Mucosa of descending colon (tissue), 3 donors: ENCODE data around the gene ST13. TPM values are rescaled to one million over a fixed set of nuclear protein-coding genes. Genes with fewer than 3 reads are reported as not detected.
"Not testable (repeated sequence)": the region's sequence is repeated elsewhere in the genome, so short reads cannot be mapped to it uniquely, and the experiment has no call there.

Experiments
- ATAC-seq: fragments of 200-7000 bp; cut with Tn5 transposase; one replicate; pipeline ENCODE4 v1.9.1; 2020; ENCODE audit warnings: mild to moderate bottlenecking, moderate library complexity
- DNase-seq, 3 donors: peaks; one replicate each; pipeline ENCODE4 v3.0.0-alpha.2; 2020
- H3K36me3 ChIP-seq: fragments of 200-600 bp; one replicate; pipeline ENCODE4 v1.8.0; 2021; ENCODE audit warnings: low read depth, mild to moderate bottlenecking
- H3K4me1 ChIP-seq: fragments of 200-600 bp; one replicate; pipeline ENCODE4 v1.8.0; 2021; ENCODE audit warnings: low read depth, mild to moderate bottlenecking
- H3K4me3 ChIP-seq: fragments of 200-600 bp; one replicate; pipeline ENCODE4 v1.8.0; 2021; ENCODE audit warnings: mild to moderate bottlenecking
- H3K9me3 ChIP-seq: fragments of 200-600 bp; one replicate; pipeline ENCODE4 v1.8.0; 2021; ENCODE audit warnings: mild to moderate bottlenecking
- intact Hi-C, 2 donors: fragments of 100-400 bp; cut with DNase I in 1 of 2; cut with micrococcal nuclease in 1 of 2; formaldehyde crosslinking; loops; one replicate each; pipeline versions ENCODE4 v1.11.0 to v1.11.1; 2022; cut with DNase I, micrococcal nuclease
- total RNA-seq, 3 donors: library from RNA; stranded (reverse); fragmentation: NEBNext Ultra II Directional in 2 of 3; extraction: Animal tissue kit (Norgen Biotek cat#: 25700) in 2 of 3; gene quantifications; one replicate each; pipeline versions ENCODE4 v1.2.1 to v1.2.4, GENCODE V29; 2021 to 2023
- TF ChIP-seq, protein P1 (sequence below): fragments of 200-600 bp; IDR thresholded peaks from one replicate; pipeline ENCODE4 v1.8.0; 2022; ENCODE audit warnings: antibody characterized with exemption, mild to moderate bottlenecking
- donor health status: DM: no; HTN: no; CAD: no; lungs with moderate emphysema.
- donor health status: DM: no; HTN: no; CAD: no.
- donor health status: DM: no; HTN: yes; CAD: no.

The ST13 gene
- total RNA-seq, 3 donors from 2014 or later, result 151 to 278 (median 151) TPM

DNA sequence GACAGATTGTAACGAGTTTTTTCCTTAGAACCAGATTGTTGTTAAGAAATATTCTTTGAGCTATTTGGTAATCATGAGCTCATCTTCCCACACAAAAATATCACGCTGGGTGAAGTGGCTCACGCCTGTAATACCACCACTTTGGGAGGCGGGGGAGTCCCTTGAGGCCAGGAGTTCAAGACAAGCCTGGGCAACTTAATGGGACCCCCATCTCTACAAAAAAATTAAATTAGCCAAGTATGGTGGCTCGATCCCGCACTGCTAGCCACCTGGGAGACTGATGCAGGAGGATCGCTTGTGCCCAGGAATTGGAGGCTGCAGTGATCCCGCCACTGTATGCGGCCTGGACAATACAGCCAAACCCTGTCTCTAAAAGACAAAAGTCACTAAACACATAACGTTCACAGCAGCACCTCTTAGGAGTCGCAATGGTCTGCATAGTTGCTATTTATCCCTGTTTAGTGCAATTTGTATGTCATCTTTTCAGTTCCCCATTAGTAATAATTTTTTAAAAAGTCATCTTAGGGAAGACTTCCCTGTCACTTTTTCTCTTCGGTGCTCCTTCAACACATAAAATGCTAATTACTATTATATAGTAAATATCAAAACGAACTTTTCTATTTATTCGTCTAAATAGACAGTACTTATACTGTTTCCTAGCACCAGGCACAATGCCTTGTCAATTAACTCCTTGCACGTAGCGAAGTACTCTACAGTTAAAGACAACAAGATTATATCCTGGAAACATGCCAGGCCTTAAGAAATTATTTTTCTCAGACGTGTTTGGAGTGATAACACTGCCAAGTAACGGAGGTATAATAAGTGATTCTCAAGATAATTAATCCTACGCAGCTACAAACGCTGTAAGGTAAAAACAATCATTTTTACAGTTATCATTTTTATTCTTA lies 1.1 kb downstream of the ST13 start:
- Histone ChIP-seq H3K9me3 (no peaks in the 10 kb centered on the region), H3K36me3 (no peaks in the 10 kb centered on the region), H3K4me1 (peaks cover 47% of the 10 kb centered on the region), H3K4me3 (peak overlapping the region; percentile 86)
- TF ChIP-seq, protein P1, sequence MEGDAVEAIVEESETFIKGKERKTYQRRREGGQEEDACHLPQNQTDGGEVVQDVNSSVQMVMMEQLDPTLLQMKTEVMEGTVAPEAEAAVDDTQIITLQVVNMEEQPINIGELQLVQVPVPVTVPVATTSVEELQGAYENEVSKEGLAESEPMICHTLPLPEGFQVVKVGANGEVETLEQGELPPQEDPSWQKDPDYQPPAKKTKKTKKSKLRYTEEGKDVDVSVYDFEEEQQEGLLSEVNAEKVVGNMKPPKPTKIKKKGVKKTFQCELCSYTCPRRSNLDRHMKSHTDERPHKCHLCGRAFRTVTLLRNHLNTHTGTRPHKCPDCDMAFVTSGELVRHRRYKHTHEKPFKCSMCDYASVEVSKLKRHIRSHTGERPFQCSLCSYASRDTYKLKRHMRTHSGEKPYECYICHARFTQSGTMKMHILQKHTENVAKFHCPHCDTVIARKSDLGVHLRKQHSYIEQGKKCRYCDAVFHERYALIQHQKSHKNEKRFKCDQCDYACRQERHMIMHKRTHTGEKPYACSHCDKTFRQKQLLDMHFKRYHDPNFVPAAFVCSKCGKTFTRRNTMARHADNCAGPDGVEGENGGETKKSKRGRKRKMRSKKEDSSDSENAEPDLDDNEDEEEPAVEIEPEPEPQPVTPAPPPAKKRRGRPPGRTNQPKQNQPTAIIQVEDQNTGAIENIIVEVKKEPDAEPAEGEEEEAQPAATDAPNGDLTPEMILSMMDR, result no peak
- intact Hi-C loops, result no loop called here
- ATAC-seq (no peak), DNase-seq (no peak)

DNA sequence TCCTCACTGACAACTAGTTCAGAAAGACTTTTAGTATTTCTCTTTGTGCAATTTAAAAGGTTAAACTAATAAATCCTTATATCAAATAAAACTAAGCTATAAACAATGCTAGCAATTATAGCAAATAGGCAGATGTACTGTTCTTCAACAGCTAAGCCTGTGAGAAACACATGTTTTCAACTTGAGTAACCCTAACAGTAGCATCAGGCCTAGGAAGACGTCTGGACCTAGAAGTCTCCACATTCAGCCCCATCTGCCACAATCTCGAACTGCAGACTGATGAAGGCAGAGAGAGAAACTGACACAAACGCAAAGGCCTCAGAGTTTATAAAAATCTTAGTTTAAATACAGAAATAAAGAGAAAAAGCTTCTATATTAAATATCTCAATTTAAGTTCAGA lies 2.5 kb downstream of the ST13 start:
- H3K36me3 ChIP-seq, result no peaks in the 10 kb centered on the region
- intact Hi-C loops, result no loop called here
- TF ChIP-seq, protein P1, result no peak
- ATAC-seq, result no peak
- no peak overlapping the region for H3K4me3 ChIP-seq
- peaks cover 47% of the 10 kb centered on the region for H3K4me1 ChIP-seq
- no peaks in the 10 kb centered on the region for H3K9me3 ChIP-seq
- DNase-seq, result no peak

DNA sequence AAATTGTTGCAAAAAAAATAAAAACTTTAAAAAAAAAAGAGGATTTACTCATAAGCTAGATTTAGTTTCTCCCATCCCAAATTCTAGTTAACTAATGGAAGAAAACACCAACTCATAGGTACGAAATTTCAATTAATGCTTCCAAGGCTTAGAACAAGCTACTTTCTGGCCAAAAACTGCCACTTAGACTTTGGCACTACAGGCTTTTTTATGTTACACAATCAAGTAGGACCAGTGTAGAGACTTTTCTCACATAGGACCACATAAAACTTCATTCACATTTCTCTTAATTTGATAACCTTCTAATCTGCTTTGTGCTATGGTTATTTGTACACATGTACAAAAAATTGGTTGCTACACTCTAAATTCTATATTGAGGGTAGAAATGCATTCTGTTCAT lies 3.1 kb downstream of the ST13 start:
- ATAC-seq (no peak), DNase-seq (no peak)
- Histone ChIP-seq H3K4me3 (no peak overlapping the region), H3K4me1 (peaks cover 41% of the 10 kb centered on the region), H3K36me3 (no peaks in the 10 kb centered on the region), H3K9me3 (no peaks in the 10 kb centered on the region)
- intact Hi-C loops, result no loop called here
- TF ChIP-seq, protein P1, result no peak

DNA sequence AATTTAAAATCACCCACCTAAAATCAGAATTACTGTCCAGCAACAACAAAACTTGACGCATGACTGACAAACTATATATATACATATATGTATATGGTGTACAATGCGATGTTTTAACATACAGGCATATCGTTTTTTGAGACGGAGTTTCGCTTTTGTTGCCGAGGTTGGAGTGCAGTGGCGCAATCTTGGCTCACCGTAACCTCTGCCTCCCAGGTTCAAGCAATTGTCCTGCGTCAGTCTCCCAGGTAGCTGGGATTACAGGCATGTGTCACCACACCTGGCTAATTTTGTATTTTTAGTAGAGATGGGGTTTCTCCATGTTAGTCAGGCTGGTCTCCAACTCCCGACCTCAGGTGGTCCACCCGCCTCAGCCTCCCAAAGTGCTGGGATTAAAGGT lies 10.6 kb downstream of the ST13 start:
- H3K4me1 ChIP-seq, ATAC-seq, H3K4me3 ChIP-seq, DNase-seq, intact Hi-C loops, H3K9me3 ChIP-seq, H3K36me3 ChIP-seq: not testable (repeated sequence)

DNA sequence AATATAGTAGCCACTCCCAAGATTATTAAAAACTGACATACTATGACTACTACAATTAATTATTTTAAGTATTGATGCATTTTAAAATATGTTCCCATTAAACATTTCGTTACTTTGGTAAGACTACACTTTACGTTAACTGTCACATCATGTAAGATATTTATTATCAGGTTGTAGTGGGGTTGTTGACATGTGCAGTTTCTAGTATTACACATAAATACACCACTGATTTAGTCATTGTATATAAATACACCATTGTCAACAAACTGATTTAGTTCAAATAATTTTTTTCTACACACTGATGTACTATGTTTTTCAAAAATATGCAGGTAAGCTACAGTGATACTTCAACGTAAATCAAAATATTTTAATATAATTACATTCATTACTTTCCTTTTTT lies 11.5 kb downstream of the ST13 start:
- TF ChIP-seq, protein P1, result no peak
- ATAC-seq, result no peak

DNA sequence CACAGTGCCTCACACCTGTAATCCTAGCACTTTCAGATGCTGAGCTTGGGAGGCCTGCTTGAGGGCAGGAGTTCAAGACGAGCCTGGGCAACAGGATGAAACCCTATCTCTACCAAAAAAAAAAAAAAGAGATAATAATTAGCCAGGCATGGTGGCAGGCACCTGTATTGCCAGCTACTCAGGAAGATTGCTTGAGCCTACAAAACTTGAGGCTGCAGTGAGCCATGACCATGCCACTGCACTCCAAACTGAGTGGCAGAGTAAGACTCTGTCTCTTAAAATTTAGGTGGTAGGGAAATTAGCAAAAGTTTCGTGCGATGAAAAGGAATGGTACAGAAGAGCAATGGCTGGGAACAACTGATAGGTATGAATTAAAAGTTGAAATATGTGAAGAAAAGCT lies 18.0 kb downstream of the ST13 start:
- Histone ChIP-seq H3K36me3 (peaks cover 8% of the 10 kb centered on the region), H3K4me1 (no peaks in the 10 kb centered on the region), H3K9me3 (no peaks in the 10 kb centered on the region), H3K4me3 (no peak overlapping the region)
- DNase-seq (no peak), ATAC-seq (no peak)
- intact Hi-C loops, result no loop called here
- TF ChIP-seq, protein P1, result no peak

More for the DNA sequence above, 11.5 kb downstream of the ST13 start:
- Histone ChIP-seq H3K4me1 (no peaks in the 10 kb centered on the region), H3K36me3 (peaks cover 8% of the 10 kb centered on the region), H3K9me3 (no peaks in the 10 kb centered on the region), H3K4me3 (no peak overlapping the region)
- intact Hi-C loops, result no loop called here
- DNase-seq, result no peak
